SK-N-SH (cell line): ENCODE measurements around the gene SLC20A1. TPM values are rescaled to one million over a fixed set of nuclear protein-coding genes. Genes with fewer than 3 reads are reported as not detected.

Experiments
- ELF1 ChIP-seq: IDR thresholded peaks from 2 replicates; pipeline ENCODE4 v1.4.0; 2012
- FOXJ3 ChIP-seq: sonication (generic); formaldehyde crosslinking; IDR thresholded peaks from 2 replicates; pipeline ENCODE4 v1.5.1; 2020; ENCODE audit warnings: mild to moderate bottlenecking, missing genetic modification reagents
- GATA2 ChIP-seq: sonication (generic); formaldehyde crosslinking; IDR thresholded peaks from 2 replicates; pipeline ENCODE4 v1.5.0; 2020; ENCODE audit warnings: mild to moderate bottlenecking, missing genetic modification reagents
- JUND ChIP-seq: IDR thresholded peaks from 2 replicates; pipeline ENCODE4 v1.4.0; 2012
- MEF2A ChIP-seq: IDR thresholded peaks from 2 replicates; pipeline ENCODE4 v1.4.0; 2012; ENCODE audit warnings: low read depth, borderline replicate concordance
- NRF1 ChIP-seq: IDR thresholded peaks from 2 replicates; pipeline ENCODE4 v1.6.1; 2012; ENCODE audit warnings: low read depth, mild to moderate bottlenecking, low read length
- RFX5 ChIP-seq: IDR thresholded peaks from 2 replicates; pipeline ENCODE4 v1.6.1; 2012; ENCODE audit warnings: mild to moderate bottlenecking, improper control_type of control experiment, low read length
- YY1 ChIP-seq: IDR thresholded peaks from 2 replicates; pipeline ENCODE4 v1.4.0; 2012; ENCODE audit warnings: low read depth, mild to moderate bottlenecking
- polyA plus RNA-seq, 3 experiments: library from polyadenylated mRNA; depleted of rRNA; stranded (reverse); fragments of >200 nt; gene quantifications; 2 replicates each; pipeline ENCODE4 v1.2.3, GENCODE V29; 2012
- TF ChIP-seq, protein P1 (sequence below): IDR thresholded peaks from 2 replicates; pipeline ENCODE4 v1.4.0; 2012; ENCODE audit warnings: low read depth, borderline replicate concordance
- TF ChIP-seq, protein P2 (sequence below): IDR thresholded peaks from 2 replicates; pipeline ENCODE4; 2012
- TF ChIP-seq, protein P3 (sequence below): fragments of 150-350 bp; IDR thresholded peaks from 2 replicates; pipeline ENCODE4 v1.6.1; 2016; ENCODE audit warnings: mild to moderate bottlenecking, low read depth, low read length
- TF ChIP-seq, protein P4 (sequence below): IDR thresholded peaks from 2 replicates; pipeline ENCODE4 v1.6.1; 2012; ENCODE audit warnings: mild to moderate bottlenecking, low read depth, low read length, moderate library complexity
- TF ChIP-seq, protein P5 (sequence below): fragments of 200-600 bp; sonication (generic); IDR thresholded peaks from 2 replicates; pipeline ENCODE4 v1.6.1; 2017; ENCODE audit warnings: antibody characterized with exemption, mild to moderate bottlenecking, moderate library complexity

SLC20A1 gene
- polyA plus RNA-seq, 1 of the 3 experiments (the other 2 are of a cell fraction): 56.3 TPM

DNA sequence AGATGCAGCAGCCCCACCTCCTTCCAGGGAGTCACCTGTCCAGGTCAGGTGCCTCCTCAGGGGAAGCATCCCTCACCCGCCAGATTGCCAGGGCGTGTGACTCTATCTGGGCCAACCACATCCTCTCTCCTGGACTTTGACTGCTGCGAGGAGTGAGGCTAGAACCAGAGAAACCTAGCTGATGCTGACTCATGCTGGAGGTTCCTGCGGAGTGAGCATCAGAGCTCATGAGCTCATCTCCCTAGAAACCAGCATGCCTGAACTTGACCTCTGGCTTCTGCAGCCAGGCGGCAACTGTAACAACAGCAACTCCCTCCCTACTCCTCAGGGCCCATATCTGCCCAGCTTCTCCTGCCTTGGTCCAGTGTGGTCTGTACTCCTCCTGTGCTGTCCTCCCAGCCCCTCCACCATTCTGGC is 46.8 kb downstream of the SLC20A1 start (continued):
- TF ChIP-seq, protein P1, sequence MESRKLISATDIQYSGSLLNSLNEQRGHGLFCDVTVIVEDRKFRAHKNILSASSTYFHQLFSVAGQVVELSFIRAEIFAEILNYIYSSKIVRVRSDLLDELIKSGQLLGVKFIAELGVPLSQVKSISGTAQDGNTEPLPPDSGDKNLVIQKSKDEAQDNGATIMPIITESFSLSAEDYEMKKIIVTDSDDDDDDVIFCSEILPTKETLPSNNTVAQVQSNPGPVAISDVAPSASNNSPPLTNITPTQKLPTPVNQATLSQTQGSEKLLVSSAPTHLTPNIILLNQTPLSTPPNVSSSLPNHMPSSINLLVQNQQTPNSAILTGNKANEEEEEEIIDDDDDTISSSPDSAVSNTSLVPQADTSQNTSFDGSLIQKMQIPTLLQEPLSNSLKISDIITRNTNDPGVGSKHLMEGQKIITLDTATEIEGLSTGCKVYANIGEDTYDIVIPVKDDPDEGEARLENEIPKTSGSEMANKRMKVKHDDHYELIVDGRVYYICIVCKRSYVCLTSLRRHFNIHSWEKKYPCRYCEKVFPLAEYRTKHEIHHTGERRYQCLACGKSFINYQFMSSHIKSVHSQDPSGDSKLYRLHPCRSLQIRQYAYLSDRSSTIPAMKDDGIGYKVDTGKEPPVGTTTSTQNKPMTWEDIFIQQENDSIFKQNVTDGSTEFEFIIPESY: no peak
- TF ChIP-seq YY1 (no peak), RFX5 (no peak), ELF1 (no peak), NRF1 (no peak), GATA2 (CRISPR knock-in tag) (no peak), FOXJ3 (CRISPR knock-in tag) (no peak), JUND (peak; percentile 59; the same call in 1 of the 2 replicates), MEF2A (no peak)
- TF ChIP-seq, protein P2, sequence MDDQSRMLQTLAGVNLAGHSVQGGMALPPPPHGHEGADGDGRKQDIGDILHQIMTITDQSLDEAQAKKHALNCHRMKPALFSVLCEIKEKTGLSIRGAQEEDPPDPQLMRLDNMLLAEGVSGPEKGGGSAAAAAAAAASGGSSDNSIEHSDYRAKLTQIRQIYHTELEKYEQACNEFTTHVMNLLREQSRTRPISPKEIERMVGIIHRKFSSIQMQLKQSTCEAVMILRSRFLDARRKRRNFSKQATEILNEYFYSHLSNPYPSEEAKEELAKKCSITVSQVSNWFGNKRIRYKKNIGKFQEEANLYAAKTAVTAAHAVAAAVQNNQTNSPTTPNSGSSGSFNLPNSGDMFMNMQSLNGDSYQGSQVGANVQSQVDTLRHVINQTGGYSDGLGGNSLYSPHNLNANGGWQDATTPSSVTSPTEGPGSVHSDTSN: no peak
- TF ChIP-seq, protein P3, sequence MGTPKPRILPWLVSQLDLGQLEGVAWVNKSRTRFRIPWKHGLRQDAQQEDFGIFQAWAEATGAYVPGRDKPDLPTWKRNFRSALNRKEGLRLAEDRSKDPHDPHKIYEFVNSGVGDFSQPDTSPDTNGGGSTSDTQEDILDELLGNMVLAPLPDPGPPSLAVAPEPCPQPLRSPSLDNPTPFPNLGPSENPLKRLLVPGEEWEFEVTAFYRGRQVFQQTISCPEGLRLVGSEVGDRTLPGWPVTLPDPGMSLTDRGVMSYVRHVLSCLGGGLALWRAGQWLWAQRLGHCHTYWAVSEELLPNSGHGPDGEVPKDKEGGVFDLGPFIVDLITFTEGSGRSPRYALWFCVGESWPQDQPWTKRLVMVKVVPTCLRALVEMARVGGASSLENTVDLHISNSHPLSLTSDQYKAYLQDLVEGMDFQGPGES: no peak
- TF ChIP-seq, protein P4, sequence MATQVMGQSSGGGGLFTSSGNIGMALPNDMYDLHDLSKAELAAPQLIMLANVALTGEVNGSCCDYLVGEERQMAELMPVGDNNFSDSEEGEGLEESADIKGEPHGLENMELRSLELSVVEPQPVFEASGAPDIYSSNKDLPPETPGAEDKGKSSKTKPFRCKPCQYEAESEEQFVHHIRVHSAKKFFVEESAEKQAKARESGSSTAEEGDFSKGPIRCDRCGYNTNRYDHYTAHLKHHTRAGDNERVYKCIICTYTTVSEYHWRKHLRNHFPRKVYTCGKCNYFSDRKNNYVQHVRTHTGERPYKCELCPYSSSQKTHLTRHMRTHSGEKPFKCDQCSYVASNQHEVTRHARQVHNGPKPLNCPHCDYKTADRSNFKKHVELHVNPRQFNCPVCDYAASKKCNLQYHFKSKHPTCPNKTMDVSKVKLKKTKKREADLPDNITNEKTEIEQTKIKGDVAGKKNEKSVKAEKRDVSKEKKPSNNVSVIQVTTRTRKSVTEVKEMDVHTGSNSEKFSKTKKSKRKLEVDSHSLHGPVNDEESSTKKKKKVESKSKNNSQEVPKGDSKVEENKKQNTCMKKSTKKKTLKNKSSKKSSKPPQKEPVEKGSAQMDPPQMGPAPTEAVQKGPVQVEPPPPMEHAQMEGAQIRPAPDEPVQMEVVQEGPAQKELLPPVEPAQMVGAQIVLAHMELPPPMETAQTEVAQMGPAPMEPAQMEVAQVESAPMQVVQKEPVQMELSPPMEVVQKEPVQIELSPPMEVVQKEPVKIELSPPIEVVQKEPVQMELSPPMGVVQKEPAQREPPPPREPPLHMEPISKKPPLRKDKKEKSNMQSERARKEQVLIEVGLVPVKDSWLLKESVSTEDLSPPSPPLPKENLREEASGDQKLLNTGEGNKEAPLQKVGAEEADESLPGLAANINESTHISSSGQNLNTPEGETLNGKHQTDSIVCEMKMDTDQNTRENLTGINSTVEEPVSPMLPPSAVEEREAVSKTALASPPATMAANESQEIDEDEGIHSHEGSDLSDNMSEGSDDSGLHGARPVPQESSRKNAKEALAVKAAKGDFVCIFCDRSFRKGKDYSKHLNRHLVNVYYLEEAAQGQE: no peak
- TF ChIP-seq, protein P5, sequence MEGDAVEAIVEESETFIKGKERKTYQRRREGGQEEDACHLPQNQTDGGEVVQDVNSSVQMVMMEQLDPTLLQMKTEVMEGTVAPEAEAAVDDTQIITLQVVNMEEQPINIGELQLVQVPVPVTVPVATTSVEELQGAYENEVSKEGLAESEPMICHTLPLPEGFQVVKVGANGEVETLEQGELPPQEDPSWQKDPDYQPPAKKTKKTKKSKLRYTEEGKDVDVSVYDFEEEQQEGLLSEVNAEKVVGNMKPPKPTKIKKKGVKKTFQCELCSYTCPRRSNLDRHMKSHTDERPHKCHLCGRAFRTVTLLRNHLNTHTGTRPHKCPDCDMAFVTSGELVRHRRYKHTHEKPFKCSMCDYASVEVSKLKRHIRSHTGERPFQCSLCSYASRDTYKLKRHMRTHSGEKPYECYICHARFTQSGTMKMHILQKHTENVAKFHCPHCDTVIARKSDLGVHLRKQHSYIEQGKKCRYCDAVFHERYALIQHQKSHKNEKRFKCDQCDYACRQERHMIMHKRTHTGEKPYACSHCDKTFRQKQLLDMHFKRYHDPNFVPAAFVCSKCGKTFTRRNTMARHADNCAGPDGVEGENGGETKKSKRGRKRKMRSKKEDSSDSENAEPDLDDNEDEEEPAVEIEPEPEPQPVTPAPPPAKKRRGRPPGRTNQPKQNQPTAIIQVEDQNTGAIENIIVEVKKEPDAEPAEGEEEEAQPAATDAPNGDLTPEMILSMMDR: no peak
